NCI-H2029 (cell line): ENCODE data around the gene KCNC1.

Experiments used
- DNase-seq: peaks from one replicate; lab custom pipeline; 2025; lab: John Stamatoyannopoulos, UW

KCNC1 gene

GRCh38 chr11:17716807-17717206, 17.8 kb upstream of the KCNC1 start:
- DNase-seq = no peak

GRCh38 chr11:17718015-17718414, 16.6 kb upstream of the KCNC1 start:
- no peak for DNase-seq

GRCh38 chr11:17718510-17718962, 16.0 kb upstream of the KCNC1 start:
- no peak for DNase-seq

- peak; percentile 10 for DNase-seq
Observed at GRCh38 chr11:17719028-17719937, 15.3 kb upstream of the KCNC1 start, which contains the start of gene MYOD1. Gene MYOD1 (plus strand): TSS chr11:17719571. CDS start chr11:17719783, 212 bp downstream.

- DNase-seq = peak; percentile 4
Observed at GRCh38 chr11:17719938-17720795, 14.4 kb upstream of the KCNC1 start.

- DNase-seq = no peak
Observed at GRCh38 chr11:17720796-17721171, 13.8 kb upstream of the KCNC1 start.

GRCh38 chr11:17721242-17721999, 13.2 kb upstream of the KCNC1 start:
- no peak for DNase-seq

- DNase-seq = no peak
Observed at GRCh38 chr11:17722000-17722643, 12.5 kb upstream of the KCNC1 start.

GRCh38 chr11:17724020-17724908, 10.3 kb upstream of the KCNC1 start:
- no peak for DNase-seq

- no peak for DNase-seq
Observed at GRCh38 chr11:17725174-17725573, 9.4 kb upstream of the KCNC1 start.

GRCh38 chr11:17730137-17730536, 4.4 kb upstream of the KCNC1 start:
- no peak for DNase-seq

- peak; percentile 90 for DNase-seq
Observed at GRCh38 chr11:17730608-17731462, 3.7 kb upstream of the KCNC1 start.

- no peak for DNase-seq
Observed at GRCh38 chr11:17733261-17733660, 1.3 kb upstream of the KCNC1 start.

- no peak for DNase-seq
Observed at GRCh38 chr11:17734986-17735817, 621 bp downstream of the KCNC1 start.

- no peak for DNase-seq
Observed at GRCh38 chr11:17735818-17736578, 1.4 kb downstream of the KCNC1 start.

GRCh38 chr11:17736579-17736893, 2.0 kb downstream of the KCNC1 start:
- no peak for DNase-seq

- DNase-seq = no peak
Observed at GRCh38 chr11:17736930-17737817, 2.6 kb downstream of the KCNC1 start.
